ENCODE measurements around the gene SYPL2.

Gene SYPL2

DNA sequence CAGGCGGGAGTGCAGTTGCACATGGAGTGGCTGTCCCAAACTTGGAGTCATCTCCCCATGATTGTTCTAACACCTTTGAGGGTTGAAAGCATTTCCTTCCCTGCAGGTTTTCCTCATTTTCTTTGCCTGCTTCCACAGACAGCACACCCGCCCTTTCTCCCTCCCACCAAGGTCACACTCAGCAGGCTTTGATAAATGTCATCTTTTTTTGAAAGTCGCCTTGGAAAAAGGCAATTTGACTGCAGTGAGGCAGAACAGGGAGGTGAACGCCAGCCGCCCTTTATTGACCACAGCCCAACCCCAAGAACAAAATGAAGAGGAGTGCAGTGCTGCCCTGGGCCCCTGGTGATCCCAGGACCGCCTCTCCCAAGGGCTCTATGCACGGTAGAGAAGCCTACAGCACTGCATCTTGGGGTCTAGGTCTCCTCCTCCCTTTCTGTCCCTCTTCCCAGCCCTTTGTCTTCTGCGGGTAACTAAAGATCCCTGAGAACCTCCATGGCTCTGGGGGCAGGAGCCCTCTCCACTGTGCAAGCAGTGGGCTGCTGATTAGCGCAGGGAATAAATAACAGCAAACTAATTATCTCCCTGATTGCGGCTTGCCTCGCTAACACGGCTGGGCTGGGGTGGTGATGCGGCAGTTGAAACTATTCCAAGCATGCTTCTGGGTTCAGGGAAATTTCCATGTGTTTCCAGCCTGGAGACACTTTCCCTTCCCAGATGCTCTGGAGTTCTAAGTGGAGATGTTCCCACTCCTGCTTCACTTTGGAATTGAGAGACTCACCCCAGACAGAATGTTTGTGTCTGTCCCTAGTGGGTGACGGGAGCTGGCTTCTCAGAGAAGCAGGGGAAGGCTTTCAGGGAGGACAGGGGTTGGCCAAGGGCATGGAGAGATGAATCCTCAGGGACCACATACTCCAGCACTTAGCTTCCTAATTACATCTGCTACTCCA, 54.9 kb downstream of the SYPL2 start:
- DNase-seq: no peak

DNA sequence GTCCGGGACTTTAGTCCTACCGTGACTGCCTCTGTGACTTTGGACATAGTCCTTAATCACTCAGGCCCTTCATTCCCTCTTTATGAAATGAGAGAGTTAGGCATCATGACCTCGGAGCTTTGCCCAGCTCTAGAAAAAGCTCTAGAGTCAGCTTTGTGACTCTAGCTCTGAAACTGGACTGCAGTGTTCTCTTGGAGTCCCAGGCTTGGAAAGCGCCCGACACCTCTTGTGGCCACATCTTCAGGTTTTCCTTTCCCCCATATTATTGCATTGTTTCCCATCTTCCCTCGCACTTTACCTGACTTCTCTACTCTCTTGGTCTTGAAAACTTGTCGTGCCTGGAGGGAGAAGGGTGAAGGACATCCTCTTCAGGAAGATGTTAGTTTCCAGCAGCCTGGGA, 55.7 kb downstream of the SYPL2 start:
- DNase-seq: no peak

- no peak for DNase-seq
Measured at GRCh38 chr1:109523706-109524105, 57.4 kb downstream of the SYPL2 start.

- no peak for DNase-seq
Measured at GRCh38 chr1:109527098-109527811, 60.9 kb downstream of the SYPL2 start.

DNA sequence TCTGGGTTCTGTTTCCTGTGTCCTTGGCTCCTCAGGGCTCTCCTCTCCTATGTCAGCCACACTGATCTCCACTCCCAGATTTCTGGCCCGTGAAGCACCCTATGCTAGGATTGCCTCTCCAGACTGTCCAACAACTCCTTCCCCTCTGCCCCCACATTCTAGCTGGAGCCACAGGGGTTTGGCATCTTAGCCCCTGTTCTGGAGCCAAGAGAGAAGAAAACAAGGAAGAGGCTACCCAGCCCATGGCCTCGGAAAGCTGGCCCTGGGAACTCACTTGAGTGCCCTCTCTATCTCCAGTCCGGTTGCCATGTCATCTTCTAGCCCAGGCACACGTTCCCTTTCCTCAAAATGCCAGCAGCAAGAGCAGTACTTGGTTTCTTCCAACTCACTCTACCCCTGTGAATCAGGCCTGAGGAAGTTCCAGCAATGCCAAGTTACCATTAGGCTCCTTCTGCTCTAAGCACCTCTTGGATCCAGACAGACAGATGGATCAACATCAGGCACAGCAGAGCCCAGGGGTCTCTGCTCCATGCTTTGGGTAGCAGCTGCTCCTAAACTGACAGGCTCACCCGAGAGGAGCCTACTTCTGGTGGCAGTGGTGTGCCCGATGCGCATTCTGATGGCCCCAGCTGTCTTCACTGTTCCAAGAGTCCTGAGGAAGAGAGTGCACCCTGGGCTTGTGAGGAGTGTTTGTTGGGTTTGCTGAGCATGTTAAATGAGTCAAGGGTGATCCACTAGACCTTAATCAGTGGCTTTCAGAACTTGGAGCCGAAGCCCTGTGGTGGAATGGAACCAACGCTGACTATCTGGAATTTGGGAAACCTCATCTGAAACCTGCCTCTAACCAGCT, 61.7 kb downstream of the SYPL2 start:
- DNase-seq: no peak

DNA sequence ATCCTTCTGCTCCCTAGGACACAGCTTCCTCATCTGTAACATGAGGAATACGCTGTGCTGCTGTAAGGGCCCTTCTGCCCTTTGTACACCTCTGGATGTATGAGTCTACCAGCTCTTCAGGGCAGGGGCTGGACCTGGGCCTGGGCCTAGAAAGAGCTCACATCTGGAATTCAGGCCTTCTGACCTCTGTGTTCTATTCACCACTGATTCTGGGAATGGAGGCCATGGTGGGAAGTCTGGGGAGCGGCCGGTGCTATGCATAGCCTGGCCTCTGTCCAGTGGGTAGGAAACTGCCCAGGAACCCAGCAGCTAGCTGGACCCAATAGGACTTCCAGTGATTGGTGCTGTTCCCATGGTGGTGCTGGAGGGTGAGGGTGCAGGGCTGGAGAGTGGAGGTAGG, 62.4 kb downstream of the SYPL2 start:
- DNase-seq: no peak

DNA sequence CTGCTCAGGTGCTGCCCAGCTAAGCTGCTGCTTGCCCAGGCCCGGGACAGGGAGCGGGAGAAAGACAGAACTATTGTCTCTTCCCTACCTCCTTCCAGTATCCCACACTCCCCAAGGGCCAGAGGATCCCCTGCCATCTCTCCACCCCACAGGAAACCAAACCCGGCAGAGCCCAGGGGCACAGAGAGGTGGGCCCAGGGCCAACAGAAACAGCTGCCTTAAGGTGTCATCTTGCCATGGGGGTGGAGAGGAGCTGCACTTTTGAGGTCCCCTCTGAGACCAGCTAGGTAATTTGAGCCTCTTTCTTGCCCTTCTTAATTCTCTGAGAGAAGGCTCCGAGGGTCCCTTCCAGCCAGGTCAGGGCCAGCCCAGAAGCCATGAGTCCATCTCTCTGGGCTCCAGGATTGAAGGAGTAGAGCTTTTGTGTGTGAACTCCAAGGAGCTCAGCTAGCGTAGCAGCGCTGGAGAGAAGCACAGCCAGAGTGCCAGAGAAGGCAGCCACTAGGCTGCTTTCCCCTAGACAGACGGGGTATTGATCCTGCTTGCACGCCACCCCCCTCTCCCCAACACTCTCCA, 63.6 kb downstream of the SYPL2 start:
- peak; percentile 45 for DNase-seq

GRCh38 chr1:109530457-109531087, 64.2 kb downstream of the SYPL2 start:
- no peak for DNase-seq

- no peak for DNase-seq
Measured at GRCh38 chr1:109531380-109531779, 65.0 kb downstream of the SYPL2 start.
